Right atrium auricular region (tissue), 2 donors: ENCODE data around the gene NRP2. TPM values are rescaled to one million over a fixed set of nuclear protein-coding genes. Genes with fewer than 3 reads are reported as not detected.
A peak's percentile ranks its signal among the peaks of the same experiment; 100 is the strongest.

Experiments
- DNase-seq: peaks from one replicate; pipeline ENCODE4 v3.0.0-alpha.2; 2019; ENCODE audit warnings: low spot score
- H3K27ac ChIP-seq, 2 donors: fragments of 200-600 bp; sonication (generic); 1 replicate in 1 of 2; 2 replicates in 1 of 2; pipeline ENCODE4 v1.5.1; 2016 to 2019
- H3K27me3 ChIP-seq, 2 donors: fragments of 200-600 bp; sonication (generic); one replicate each; pipeline versions ENCODE4 v1.5.1 to v1.6.0; 2017 to 2019
- H3K36me3 ChIP-seq: fragments of 200-600 bp; sonication (generic); one replicate; pipeline ENCODE4 v1.5.1; 2016
- H3K4me1 ChIP-seq, 2 donors: fragments of 200-600 bp; sonication (generic); one replicate each; pipeline versions ENCODE4 v1.5.1 to v1.6.0; 2017 to 2019
- H3K4me3 ChIP-seq, 2 donors: fragments of 200-600 bp; sonication (generic); 1 replicate in 1 of 2; 2 replicates in 1 of 2; pipeline ENCODE4 v1.5.1; 2017 to 2019; ENCODE audit warnings: mild to moderate bottlenecking in 1 of 2, moderate library complexity in 1 of 2
- H3K9me3 ChIP-seq, 2 donors: fragments of 200-600 bp; sonication (generic); one replicate each; pipeline ENCODE4 v1.5.1; 2019
- CTCF ChIP-seq, 2 donors: fragments of 200-600 bp; sonication (generic); IDR thresholded peaks; one replicate each; pipeline ENCODE4 v1.5.1; 2019; ENCODE audit warnings: antibody characterized with exemption in 2 of 2
- total RNA-seq, 2 donors: library from RNA; depleted of rRNA; stranded (reverse); fragments of >200 nt; gene quantifications; one replicate each; pipeline ENCODE4 v1.1.0, GENCODE V29; 2016

Gene NRP2
- total RNA-seq, 2 donors from 2014 or later = 7.1 to 10.9 TPM

GRCh38 chr2:205685314-205686055, 3.2 kb downstream of the NRP2 start:
- no peaks in the 10 kb centered on the region for H3K36me3 ChIP-seq
- no peak for TF ChIP-seq CTCF (IDR thresholded peaks at IDR 0.05)
- peaks cover 0 to 52% of the 10 kb centered on the region in 2 donors for H3K4me1 ChIP-seq
- H3K9me3 ChIP-seq = no peaks in the 10 kb centered on the region
- no peaks in the 10 kb centered on the region for H3K27me3 ChIP-seq
- peak overlapping the region; percentile 27 to 58 for H3K27ac ChIP-seq
- DNase-seq = no peak
- H3K4me3 ChIP-seq = peak overlapping the region; percentile 55 to 73

GRCh38 chr2:205686056-205686782, 3.9 kb downstream of the NRP2 start:
- Histone ChIP-seq H3K4me1 (peaks cover 0 to 51% of the 10 kb centered on the region in 2 donors), H3K27ac (peak overlapping the region; percentile 27 to 58), H3K4me3 (peak overlapping the region; percentile 55 to 73), H3K36me3 (no peaks in the 10 kb centered on the region), H3K9me3 (no peaks in the 10 kb centered on the region), H3K27me3 (no peaks in the 10 kb centered on the region)
- DNase-seq = no peak
- no peak for TF ChIP-seq CTCF (IDR thresholded peaks at IDR 0.05)

GRCh38 chr2:205686783-205687640, 4.7 kb downstream of the NRP2 start:
- peaks cover 0 to 43% of the 10 kb centered on the region in 2 donors for H3K4me1 ChIP-seq
- H3K9me3 ChIP-seq = no peaks in the 10 kb centered on the region
- H3K27me3 ChIP-seq = no peaks in the 10 kb centered on the region
- peak overlapping the region in 1 of 2 donors; percentile 73 for H3K4me3 ChIP-seq
- TF ChIP-seq CTCF (IDR thresholded peaks at IDR 0.05) = no peak
- DNase-seq = no peak
- no peaks in the 10 kb centered on the region for H3K36me3 ChIP-seq
- peak overlapping the region; percentile 8 to 58 for H3K27ac ChIP-seq

GRCh38 chr2:205687641-205687956, 5.3 kb downstream of the NRP2 start:
- H3K27ac ChIP-seq = no peak overlapping the region
- H3K36me3 ChIP-seq = no peaks in the 10 kb centered on the region
- DNase-seq = no peak
- H3K27me3 ChIP-seq = no peaks in the 10 kb centered on the region
- no peak for TF ChIP-seq CTCF (IDR thresholded peaks at IDR 0.05)
- H3K9me3 ChIP-seq = no peaks in the 10 kb centered on the region
- peaks cover 0 to 40% of the 10 kb centered on the region in 2 donors for H3K4me1 ChIP-seq
- no peak overlapping the region for H3K4me3 ChIP-seq

- DNase-seq = no peak
- Histone ChIP-seq H3K4me3 (no peak overlapping the region), H3K36me3 (no peaks in the 10 kb centered on the region), H3K27ac (no peak overlapping the region), H3K9me3 (no peaks in the 10 kb centered on the region), H3K27me3 (no peaks in the 10 kb centered on the region), H3K4me1 (peaks cover 0 to 30% of the 10 kb centered on the region in 2 donors)
- no peak for TF ChIP-seq CTCF (IDR thresholded peaks at IDR 0.05)
Measured at GRCh38 chr2:205688417-205689200, 6.3 kb downstream of the NRP2 start.
